ENCODE data around the gene PTPRD.

The PTPRD gene

GRCh38 chr9:9847750-9848149, 765.1 kb downstream of the PTPRD start:
- no peak for TF ChIP-seq CTCF (IDR thresholded peaks at IDR 0.05; ENCODE audit: insufficient read depth, low read depth, low read length, missing control alignments)
- DNase-seq (ENCODE audit: low read depth) = no peak
- no peak overlapping the region for H3K4me3 ChIP-seq (ENCODE audit: low read length)

DNA sequence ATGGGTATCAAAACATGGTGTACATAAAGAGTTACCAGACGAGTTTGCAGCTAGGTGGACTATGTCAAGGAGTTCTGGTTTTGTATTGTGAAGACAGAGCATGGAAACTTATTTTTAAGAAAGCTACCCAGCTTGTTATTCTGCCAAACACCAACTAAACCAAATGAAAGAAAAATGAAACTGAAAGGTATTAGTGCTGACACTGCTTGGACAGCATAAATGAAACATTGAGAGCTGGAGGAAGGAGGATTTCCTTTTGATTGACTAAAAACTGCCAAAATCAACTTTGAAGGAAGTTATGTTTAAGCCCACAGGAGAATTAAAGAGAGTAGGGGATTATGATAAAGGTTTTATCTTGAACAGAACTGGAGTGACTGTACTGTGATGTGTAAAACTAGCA, 766.2 kb downstream of the PTPRD start:
- TF ChIP-seq CTCF (IDR thresholded peaks at IDR 0.05; ENCODE audit: insufficient read depth, low read depth, low read length, missing control alignments) = no peak
- no peak overlapping the region for H3K4me3 ChIP-seq (ENCODE audit: low read length)
- no peak for DNase-seq (ENCODE audit: low read depth)

GRCh38 chr9:9820436-9820835, 792.4 kb downstream of the PTPRD start:
- TF ChIP-seq CTCF (IDR thresholded peaks at IDR 0.05; ENCODE audit: insufficient read depth, low read depth, low read length, missing control alignments) = no peak
- DNase-seq (ENCODE audit: low read depth) = no peak

DNA sequence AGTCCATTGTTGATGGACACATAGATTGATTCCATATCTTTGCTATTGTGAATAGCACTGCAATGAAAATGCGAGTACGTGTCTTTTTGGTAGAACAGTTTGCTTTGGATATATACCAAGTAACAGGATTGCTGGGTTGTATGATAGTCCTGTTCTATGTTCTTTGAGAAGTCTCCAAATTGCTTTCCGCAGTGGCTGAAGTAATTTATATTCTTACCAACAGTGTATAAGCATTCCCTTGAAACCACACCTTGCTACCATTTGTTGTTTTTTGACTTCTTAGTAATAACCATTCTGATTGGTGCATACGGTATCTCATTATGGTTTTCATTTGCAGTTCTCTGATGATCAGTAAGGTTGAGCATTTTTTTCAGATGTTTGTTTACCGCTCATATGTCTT, 792.9 kb downstream of the PTPRD start:
- TF ChIP-seq CTCF (IDR thresholded peaks at IDR 0.05; ENCODE audit: insufficient read depth, low read depth, low read length, missing control alignments) = no peak
- no peak for DNase-seq (ENCODE audit: low read depth)
- no peak overlapping the region for H3K4me3 ChIP-seq (ENCODE audit: low read length)

More at GRCh38 chr9:9820436-9820835, 792.4 kb downstream of the PTPRD start:
- H3K4me3 ChIP-seq (ENCODE audit: low read length) = no peak overlapping the region

- no peak overlapping the region for H3K4me3 ChIP-seq (ENCODE audit: low read length)
- no peak for TF ChIP-seq CTCF (IDR thresholded peaks at IDR 0.05; ENCODE audit: insufficient read depth, low read depth, low read length, missing control alignments)
- DNase-seq (ENCODE audit: low read depth) = no peak
These were observed 795.6 kb downstream of the PTPRD start for GRCh38 chr9:9817176-9817575.

- no peak for DNase-seq (ENCODE audit: low read depth)
- no peak overlapping the region for H3K4me3 ChIP-seq (ENCODE audit: low read length)
- no peak for TF ChIP-seq CTCF (IDR thresholded peaks at IDR 0.05; ENCODE audit: insufficient read depth, low read depth, low read length, missing control alignments)
These were observed 808.7 kb downstream of the PTPRD start for GRCh38 chr9:9804109-9804508.

- TF ChIP-seq CTCF (IDR thresholded peaks at IDR 0.05; ENCODE audit: insufficient read depth, low read depth, low read length, missing control alignments) = no peak
- no peak overlapping the region for H3K4me3 ChIP-seq (ENCODE audit: low read length)
- DNase-seq (ENCODE audit: low read depth) = no peak
These were observed 813.5 kb downstream of the PTPRD start for GRCh38 chr9:9799287-9799686.

All from epithelial cell of esophagus (primary cell).